ENCODE measurements around the gene SOX1. TPM values are rescaled to one million over a fixed set of nuclear protein-coding genes. Genes with fewer than 3 reads are reported as not detected.
A peak's percentile ranks its signal among the peaks of the same experiment; 100 is the strongest.

SOX1 gene
- total RNA-seq: not detected

- peaks cover 13 to 43% (median 16%) of the 10 kb centered on the region in 4 donors for H3K4me1 ChIP-seq
- H3K9me3 ChIP-seq: no peaks in the 10 kb centered on the region
- peak within 1 kb of the TSS in 3 of 4 donors; percentile 29 to 41 (median 32) for H3K4me3 ChIP-seq
- peaks cover 0 to 86% (median 44%) of the 10 kb centered on the region in 4 donors for H3K27me3 ChIP-seq
- WGBS, 2 donors: 6 to 11% methylated on average over 19 to 35 of the region's 66 CpGs
- TF ChIP-seq POLR2A (IDR thresholded peaks at IDR 0.05) (no peak), POLR2AphosphoS5 (IDR thresholded peaks at IDR 0.05) (no peak), EP300 (IDR thresholded peaks at IDR 0.05) (no peak), CTCF (IDR thresholded peaks at IDR 0.05) (no peak)
- DNase-seq (peak in 1 of 2 donors; percentile 84), ATAC-seq (ENCODE audit: low FRiP score in 2 of 2) (no peak)
- no peak within 1 kb of the TSS for H3K27ac ChIP-seq
- no peaks in the 10 kb centered on the region for H3K36me3 ChIP-seq
These were observed at the start of gene SOX1 for GRCh38 chr13:112067116-112067741. Gene SOX1, plus strand, starts transcription at chr13:112067149. Its CDS starts 510 bp downstream, at chr13:112067659.

DNA sequence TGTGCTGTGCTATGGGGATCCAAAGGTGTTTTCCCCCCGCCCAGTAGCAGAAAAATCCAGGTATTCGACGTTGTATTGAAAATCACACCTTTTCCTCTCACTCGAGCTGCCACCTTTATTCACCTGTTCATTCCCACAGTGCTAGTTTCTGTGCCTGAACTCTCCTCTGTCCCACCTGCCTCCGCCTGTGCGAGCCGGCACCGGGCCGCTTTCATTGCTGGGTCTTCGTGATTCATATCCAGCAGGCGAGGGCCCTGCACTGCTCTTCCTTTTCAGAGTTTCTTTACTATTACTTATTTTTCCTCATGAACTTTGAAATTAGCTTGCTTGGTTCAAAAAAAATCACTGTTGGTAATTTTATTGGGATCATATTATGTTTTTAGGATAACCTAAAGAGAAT lies 42.4 kb upstream of the SOX1 start:
- Histone ChIP-seq H3K27me3 (no peaks in the 10 kb centered on the region), H3K27ac (no peak overlapping the region), H3K9me3 (peaks cover 0 to 7% (median 0%) of the 10 kb centered on the region in 4 donors), H3K4me3 (no peak overlapping the region), H3K36me3 (no peaks in the 10 kb centered on the region), H3K4me1 (no peaks in the 10 kb centered on the region)
- no peak for ATAC-seq (ENCODE audit: low FRiP score in 2 of 2)
- 92 to 93% methylated on average over 11 of the region's 11 CpGs for WGBS, 2 donors
- TF ChIP-seq CTCF (IDR thresholded peaks at IDR 0.05) (no peak), EP300 (IDR thresholded peaks at IDR 0.05) (no peak), POLR2A (IDR thresholded peaks at IDR 0.05) (no peak), POLR2AphosphoS5 (IDR thresholded peaks at IDR 0.05) (no peak)
- no peak for DNase-seq

DNA sequence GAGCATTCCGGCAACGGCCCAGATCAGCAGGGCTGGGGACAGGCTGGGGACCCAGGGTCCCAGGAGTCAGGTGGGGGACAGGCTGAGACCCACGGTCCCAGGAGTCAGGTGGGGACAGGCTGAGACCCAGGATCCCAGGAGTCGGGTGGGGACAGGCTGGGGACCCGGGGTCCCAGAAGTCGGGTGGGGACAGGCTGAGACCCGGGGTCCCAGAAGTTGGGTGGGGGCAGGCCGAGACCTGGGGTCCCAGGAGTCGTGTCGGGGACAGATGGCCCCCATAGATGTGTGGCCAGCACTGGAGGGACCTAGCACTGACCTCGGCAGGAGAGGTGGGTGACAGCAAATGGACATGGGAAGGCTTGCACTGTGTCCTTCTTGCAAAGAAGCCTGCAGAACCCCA lies 39.7 kb upstream of the SOX1 start:
- peak in 1 of 2 donors; percentile 31 for ATAC-seq (ENCODE audit: low FRiP score in 2 of 2)
- WGBS, 2 donors: 75 to 87% methylated on average over 9 to 11 of the region's 11 CpGs
- Histone ChIP-seq H3K27ac (no peak overlapping the region), H3K27me3 (no peaks in the 10 kb centered on the region), H3K9me3 (no peaks in the 10 kb centered on the region), H3K36me3 (no peaks in the 10 kb centered on the region), H3K4me1 (no peaks in the 10 kb centered on the region), H3K4me3 (no peak overlapping the region)
- no peak for DNase-seq
- TF ChIP-seq POLR2A (IDR thresholded peaks at IDR 0.05): no peak
- TF ChIP-seq POLR2AphosphoS5 (IDR thresholded peaks at IDR 0.05): no peak
- TF ChIP-seq EP300 (IDR thresholded peaks at IDR 0.05): no peak
- no peak for TF ChIP-seq CTCF (IDR thresholded peaks at IDR 0.05)

DNA sequence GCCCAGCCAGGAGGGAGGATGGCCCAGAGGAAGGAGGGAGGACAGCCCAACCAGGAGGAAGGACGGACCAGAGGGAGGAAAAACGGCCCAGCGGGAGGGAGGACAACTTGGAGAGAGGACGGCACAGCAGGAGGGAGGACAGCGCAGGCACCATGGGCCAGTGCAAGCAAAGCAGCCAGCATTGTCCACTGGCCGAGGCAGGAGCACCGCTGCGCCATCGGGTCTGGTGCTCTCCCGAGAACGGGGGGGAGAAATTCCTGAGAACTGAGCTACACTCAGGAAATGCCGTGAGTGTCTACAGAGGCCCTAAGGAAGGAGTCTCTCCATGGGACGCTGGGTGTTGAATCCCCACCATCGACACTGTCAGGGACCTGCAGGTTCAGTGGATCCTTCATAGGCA lies 38.5 kb upstream of the SOX1 start:
- Histone ChIP-seq H3K36me3 (no peaks in the 10 kb centered on the region), H3K27me3 (no peaks in the 10 kb centered on the region), H3K9me3 (no peaks in the 10 kb centered on the region), H3K4me3 (no peak overlapping the region), H3K4me1 (no peaks in the 10 kb centered on the region), H3K27ac (no peak overlapping the region)
- TF ChIP-seq CTCF (IDR thresholded peaks at IDR 0.05): no peak
- no peak for TF ChIP-seq EP300 (IDR thresholded peaks at IDR 0.05)
- no peak for TF ChIP-seq POLR2AphosphoS5 (IDR thresholded peaks at IDR 0.05)
- no peak for TF ChIP-seq POLR2A (IDR thresholded peaks at IDR 0.05)
- 73 to 82% methylated on average over 14 of the region's 14 CpGs for WGBS, 2 donors
- ATAC-seq (ENCODE audit: low FRiP score in 2 of 2): no peak
- no peak for DNase-seq

GRCh38 chr13:112029143-112029542 lies 37.8 kb upstream of the SOX1 start:
- H3K36me3 ChIP-seq: no peaks in the 10 kb centered on the region
- WGBS, 2 donors: 83 to 89% methylated on average over 11 of the region's 11 CpGs
- no peak for ATAC-seq (ENCODE audit: low FRiP score in 2 of 2)
- TF ChIP-seq POLR2A (IDR thresholded peaks at IDR 0.05): no peak
- TF ChIP-seq EP300 (IDR thresholded peaks at IDR 0.05): no peak
- TF ChIP-seq CTCF (IDR thresholded peaks at IDR 0.05): no peak
- no peak for TF ChIP-seq POLR2AphosphoS5 (IDR thresholded peaks at IDR 0.05)
- no peak overlapping the region for H3K4me3 ChIP-seq
- H3K9me3 ChIP-seq: no peaks in the 10 kb centered on the region
- H3K4me1 ChIP-seq: no peaks in the 10 kb centered on the region
- H3K27ac ChIP-seq: no peak overlapping the region
- peak in 1 of 2 donors; percentile 50 for DNase-seq
- H3K27me3 ChIP-seq: no peaks in the 10 kb centered on the region
